ENCODE measurements around the gene KRT86. TPM values are rescaled to one million over a fixed set of nuclear protein-coding genes. Genes with fewer than 3 reads are reported as not detected.
"Not testable (repeated sequence)": the region's sequence is repeated elsewhere in the genome, so short reads cannot be mapped to it uniquely, and the experiment has no call there.

Gene KRT86
- total RNA-seq, 2 donors from 2014 or later, result 0.56 to 2.1 TPM

DNA sequence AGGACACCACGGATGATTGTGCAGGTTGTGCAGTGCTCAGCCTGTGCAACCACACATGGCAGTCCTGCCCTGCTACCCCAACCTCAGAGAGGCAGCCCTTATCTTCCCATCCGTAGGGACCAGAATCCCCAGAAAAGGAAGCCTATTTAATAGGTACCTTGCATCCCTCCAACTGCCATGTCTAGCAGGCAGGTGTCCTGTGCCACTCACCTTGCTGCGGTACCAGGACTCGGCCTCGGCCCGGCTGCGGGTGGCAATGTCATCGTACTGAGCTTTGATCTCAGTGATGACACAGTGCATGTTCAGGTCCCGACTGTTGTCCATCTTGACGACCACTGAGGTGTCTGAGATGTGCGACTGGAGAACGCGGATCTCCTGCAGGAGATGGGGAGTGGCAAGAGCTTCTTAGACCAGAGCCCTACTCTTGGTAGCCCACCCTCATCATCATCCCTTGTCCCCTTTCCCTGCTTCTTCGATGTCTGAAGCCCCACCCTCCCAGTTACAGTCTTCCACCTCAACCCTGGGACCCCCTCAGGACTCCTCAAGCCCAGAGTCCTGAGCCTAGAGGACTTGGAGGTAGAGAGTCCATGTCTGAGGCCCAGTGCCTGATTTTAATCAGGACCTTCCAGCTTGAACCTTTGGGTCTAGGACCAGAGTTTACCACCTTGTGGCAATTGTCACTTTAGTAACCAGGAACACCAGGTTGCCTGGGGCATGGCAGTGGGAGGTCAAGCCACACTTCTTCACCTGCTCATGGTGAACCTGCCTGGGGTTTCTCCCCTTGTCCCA is 20.9 kb upstream of the KRT86 start:
- Mint-ChIP-seq H3K4me1 (peaks cover 18% of the 10 kb centered on the region), H3K4me3 (no peak overlapping the region), H3K9me3 (no peaks in the 10 kb centered on the region), H3K36me3 (ENCODE audit: low read depth) (no peaks in the 10 kb centered on the region), H3K27ac (no peak overlapping the region), H3K27me3 (peaks cover 31% of the 10 kb centered on the region)
- no peak for ATAC-seq (replicated peaks)

DNA sequence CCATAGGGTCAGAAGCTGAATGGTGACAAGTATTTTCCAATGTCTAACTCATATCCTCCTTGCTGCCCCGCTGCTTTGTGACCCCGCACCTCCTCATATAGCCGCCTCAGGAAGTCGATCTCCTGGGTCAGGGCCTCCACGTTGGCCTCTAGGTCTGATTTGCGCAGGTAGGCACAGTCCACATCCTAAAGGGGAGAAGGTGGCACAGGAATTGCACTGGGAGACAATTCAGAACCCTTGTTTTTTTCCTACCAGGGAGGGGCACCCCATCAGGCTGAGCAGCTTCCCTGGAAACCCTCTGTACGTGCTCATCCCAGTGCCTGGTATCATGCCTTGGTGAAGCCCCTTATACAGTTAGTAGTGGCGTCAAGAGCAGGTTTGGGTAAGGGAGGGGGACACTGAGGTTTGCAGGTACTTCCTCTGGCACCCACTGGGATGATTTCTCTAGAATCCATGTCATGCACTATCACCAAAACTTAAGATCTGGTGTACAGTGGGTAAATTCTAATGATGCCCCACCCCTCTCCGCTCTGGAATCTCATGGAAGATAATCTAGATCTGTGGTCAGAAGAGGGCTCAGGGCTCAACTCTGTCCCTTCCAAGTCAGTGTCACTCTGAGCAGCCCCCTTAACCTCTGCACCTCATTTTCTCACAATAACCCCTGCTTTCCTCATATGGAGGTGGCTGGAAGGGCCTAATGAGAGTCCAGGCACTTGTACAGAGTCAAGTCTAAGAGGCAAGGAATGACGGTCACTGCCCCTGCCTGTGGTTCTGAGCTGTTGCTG is 20.1 kb upstream of the KRT86 start:
- H3K4me1 Mint-ChIP-seq, result peaks cover 16% of the 10 kb centered on the region
- no peaks in the 10 kb centered on the region for H3K9me3 Mint-ChIP-seq
- no peak overlapping the region for H3K4me3 Mint-ChIP-seq
- ATAC-seq (replicated peaks), result no peak
- H3K36me3 Mint-ChIP-seq (ENCODE audit: low read depth), result no peaks in the 10 kb centered on the region
- H3K27ac Mint-ChIP-seq, result no peak overlapping the region
- peaks cover 34% of the 10 kb centered on the region for H3K27me3 Mint-ChIP-seq

DNA sequence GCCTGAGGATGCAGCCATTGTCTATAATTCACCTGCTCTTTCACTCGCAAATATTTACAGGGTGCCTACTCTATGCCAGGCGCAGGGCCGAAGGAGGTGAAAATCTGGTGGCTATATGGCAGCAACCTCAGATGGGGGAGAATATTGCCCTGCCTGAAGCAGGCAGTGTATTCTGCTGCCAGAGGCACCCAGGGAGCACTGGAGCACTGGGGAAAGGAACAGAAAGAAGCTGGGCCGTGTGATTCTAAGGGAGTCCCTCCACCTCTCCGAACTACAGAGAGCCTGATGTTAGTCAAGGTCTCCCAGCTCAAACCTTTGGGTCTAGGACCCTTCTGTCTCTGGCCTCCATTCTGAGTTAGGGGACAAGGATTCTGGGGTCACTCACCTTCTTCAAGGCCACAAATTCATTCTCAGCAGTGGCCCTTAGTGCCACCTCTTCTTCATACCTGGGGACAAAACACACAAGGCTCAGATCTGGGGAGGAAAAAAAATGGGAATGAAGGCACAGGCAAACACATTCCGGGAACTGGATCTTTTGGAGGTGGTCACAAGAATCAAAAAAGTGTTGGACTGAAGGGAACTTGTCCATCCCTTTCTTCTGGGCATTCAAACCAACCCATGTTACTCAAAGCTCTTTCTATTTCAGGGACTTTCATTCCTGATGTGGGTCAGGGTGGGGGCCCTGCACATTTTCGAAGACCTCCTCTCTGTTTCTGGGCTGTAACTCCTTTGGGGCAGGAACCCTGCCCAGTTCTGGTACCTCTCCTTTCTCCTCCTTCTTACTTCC is 19.3 kb upstream of the KRT86 start:
- H3K4me1 Mint-ChIP-seq, result peaks cover 9% of the 10 kb centered on the region
- H3K4me3 Mint-ChIP-seq, result no peak overlapping the region
- H3K27me3 Mint-ChIP-seq, result peaks cover 31% of the 10 kb centered on the region
- H3K27ac Mint-ChIP-seq, result no peak overlapping the region
- H3K36me3 Mint-ChIP-seq (ENCODE audit: low read depth), result no peaks in the 10 kb centered on the region
- H3K9me3 Mint-ChIP-seq, result no peaks in the 10 kb centered on the region
- no peak for ATAC-seq (replicated peaks)

DNA sequence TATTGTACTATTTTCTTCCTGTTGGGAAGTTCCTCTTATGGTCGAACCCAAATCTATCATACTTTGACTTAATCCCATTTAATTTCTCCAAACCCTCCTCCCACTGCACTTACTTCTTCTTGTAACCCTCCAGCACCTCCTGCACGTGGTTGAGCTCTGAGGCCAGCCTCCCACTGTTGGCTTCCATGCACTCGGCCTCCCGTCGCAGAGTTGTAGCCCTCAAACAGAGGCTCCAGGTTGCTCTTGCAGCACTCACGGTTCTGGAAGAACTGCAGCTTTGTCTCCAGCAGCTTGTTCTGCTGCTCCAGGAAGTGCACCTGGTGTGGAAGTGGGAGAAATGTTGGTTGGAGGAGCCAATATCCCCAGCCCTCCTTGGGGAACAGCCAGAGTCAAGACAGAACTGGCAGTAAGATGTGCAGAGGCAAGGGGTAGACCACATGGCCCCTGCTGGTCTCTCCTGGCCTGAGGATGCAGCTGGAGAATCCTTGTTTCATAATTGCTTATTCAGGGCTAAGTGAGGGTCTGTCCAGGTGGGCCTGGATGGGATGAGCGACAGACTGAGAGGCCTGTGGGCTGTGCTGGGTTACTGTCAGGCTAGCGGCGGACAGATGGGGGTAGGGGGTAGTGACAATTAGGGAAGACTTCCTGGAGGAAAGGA is 18.4 kb upstream of the KRT86 start:
- Mint-ChIP-seq H3K4me1 (peaks cover 9% of the 10 kb centered on the region), H3K9me3 (no peaks in the 10 kb centered on the region), H3K4me3 (no peak overlapping the region), H3K27me3 (peaks cover 40% of the 10 kb centered on the region), H3K27ac (no peak overlapping the region), H3K36me3 (ENCODE audit: low read depth) (no peaks in the 10 kb centered on the region)
- ATAC-seq (replicated peaks), result no peak

DNA sequence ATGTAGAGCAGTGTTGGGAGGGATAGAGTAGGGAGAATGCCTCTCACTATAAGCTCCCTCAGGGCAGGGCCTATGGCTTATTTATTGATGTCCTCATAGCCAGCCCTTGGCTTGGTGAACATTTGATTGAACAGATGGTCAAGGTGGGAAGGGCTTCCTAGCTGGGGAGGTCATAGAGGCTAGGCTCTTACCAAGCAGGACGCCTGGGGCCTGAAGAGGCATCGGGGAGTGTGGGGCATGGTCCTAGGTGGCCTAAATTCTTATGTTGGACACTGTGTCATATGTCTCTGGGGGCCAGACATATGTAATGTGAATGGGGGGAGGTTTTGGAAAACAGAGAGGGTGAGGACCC is 17.9 kb upstream of the KRT86 start:
- Mint-ChIP-seq H3K9me3 (no peaks in the 10 kb centered on the region), H3K27ac (no peak overlapping the region), H3K4me3 (no peak overlapping the region), H3K27me3 (peaks cover 44% of the 10 kb centered on the region), H3K36me3 (ENCODE audit: low read depth) (no peaks in the 10 kb centered on the region), H3K4me1 (peaks cover 5% of the 10 kb centered on the region)
- no peak for ATAC-seq (replicated peaks)

DNA sequence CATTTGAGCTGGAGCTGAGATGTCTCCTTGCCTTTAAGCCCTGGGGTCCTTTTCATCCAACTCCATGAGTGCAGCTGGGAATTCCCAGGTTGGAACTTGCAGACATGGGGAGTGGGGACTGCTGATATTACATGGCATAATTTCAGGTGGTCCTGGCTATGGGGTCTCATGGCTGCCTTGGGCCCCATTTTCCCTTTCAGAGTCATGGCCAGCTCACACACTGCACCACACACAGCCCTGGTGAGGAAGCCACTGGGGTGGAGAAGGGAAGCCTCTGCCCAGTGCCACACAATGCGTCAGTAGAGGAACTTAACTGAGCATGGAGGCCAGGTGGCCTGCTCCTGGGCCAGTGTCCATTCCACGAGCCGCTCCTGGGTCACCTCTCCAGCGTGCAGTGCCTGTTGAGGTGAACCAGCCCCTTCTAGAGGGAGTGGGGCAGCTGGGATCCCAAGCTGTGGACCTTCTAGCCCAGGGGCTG is 17.3 kb upstream of the KRT86 start:
- H3K27me3 Mint-ChIP-seq, result peaks cover 47% of the 10 kb centered on the region
- no peaks in the 10 kb centered on the region for H3K36me3 Mint-ChIP-seq (ENCODE audit: low read depth)
- no peaks in the 10 kb centered on the region for H3K9me3 Mint-ChIP-seq
- H3K4me3 Mint-ChIP-seq, result no peak overlapping the region
- peak; percentile 14 for ATAC-seq (replicated peaks)
- no peaks in the 10 kb centered on the region for H3K4me1 Mint-ChIP-seq
- H3K27ac Mint-ChIP-seq, result no peak overlapping the region

DNA sequence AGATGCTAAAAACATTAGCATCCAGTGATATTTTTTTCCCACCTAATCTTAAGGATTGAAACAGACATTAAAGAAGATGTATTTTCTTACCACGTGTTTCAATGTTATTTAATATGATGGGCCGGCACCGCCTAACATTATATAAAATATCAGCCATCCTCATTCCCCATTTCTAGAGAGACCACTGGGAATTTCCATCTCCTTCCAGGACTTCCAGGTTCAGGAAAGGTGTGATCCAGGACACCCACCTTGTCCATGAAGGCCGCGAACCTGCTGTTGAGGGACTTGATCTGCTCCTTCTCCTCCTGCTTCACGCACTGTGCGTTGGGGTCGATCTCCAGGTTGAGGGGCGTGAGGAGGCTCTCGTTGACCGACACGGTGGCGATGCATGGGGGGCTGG is 16.5 kb upstream of the KRT86 start:
- H3K36me3 Mint-ChIP-seq (ENCODE audit: low read depth); H3K27ac Mint-ChIP-seq; H3K4me3 Mint-ChIP-seq; H3K4me1 Mint-ChIP-seq; H3K9me3 Mint-ChIP-seq; ATAC-seq (replicated peaks): not testable (repeated sequence)
- H3K27me3 Mint-ChIP-seq, result peaks cover 47% of the 10 kb centered on the region

DNA sequence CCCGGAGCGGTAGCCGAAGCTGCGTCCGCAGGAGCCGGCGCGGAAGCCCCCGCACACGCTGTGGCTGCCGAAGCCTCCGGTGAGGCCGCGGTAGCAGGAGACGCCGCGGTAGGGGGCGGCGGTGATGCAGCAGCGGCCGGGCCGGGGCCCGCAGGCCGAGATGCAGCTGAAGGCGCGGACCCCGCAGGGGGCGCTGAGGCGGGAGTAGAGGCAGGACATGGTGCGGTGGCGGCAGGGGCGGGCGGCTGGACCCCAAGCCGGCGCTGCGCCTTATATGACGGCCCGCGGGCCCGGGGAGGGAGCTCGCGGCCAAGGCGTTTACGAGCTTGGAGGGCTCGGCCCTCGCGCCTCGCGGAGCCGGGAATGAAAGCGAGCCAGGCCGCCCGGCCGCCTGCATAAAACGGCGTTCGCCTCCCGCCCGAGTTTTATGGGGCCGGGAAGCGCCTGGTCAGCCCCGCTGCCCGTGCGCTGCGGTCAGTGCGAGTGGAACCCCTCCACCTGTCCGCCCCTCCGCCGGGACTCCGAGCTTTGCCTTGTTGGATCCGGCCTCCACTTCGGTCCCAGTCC is 16.0 kb upstream of the KRT86 start:
- Mint-ChIP-seq H3K36me3 (ENCODE audit: low read depth) (no peaks in the 10 kb centered on the region), H3K4me3 (no peak overlapping the region), H3K27ac (no peak overlapping the region), H3K4me1 (no peaks in the 10 kb centered on the region), H3K27me3 (peaks cover 47% of the 10 kb centered on the region), H3K9me3 (no peaks in the 10 kb centered on the region)
- no peak for ATAC-seq (replicated peaks)

DNA sequence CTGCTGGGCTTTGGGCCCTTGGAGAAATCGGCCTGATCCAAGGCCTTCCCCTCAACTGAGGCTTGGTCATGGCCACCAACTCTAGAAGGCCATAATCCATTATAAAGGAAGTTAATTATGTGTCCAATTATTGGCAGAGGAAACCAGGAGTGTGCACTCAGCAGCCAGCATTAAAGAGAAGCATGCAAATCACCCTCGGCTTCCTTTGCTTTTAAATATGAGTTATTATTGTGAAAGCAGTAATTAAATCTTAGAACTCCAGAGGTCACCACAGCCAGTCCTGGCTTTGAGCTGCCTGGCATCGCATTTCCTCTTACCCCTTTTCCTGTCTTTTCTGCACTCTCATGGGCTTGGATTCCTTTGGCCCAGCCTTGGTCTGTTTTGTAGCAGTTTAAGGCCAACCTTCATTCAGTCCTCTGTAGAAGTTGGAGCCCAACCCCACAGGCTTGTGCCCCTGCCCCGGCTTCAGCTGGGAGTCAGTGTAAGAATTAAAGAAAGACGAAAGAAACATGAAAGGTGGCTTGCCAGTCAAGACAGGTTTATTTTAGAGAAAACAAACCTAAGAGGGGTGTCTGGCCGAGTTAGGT is 14.7 kb upstream of the KRT86 start:
- no peak for ATAC-seq (replicated peaks)
- Mint-ChIP-seq H3K27ac (no peak overlapping the region), H3K4me3 (no peak overlapping the region), H3K4me1 (no peaks in the 10 kb centered on the region), H3K27me3 (peaks cover 50% of the 10 kb centered on the region), H3K36me3 (ENCODE audit: low read depth) (no peaks in the 10 kb centered on the region), H3K9me3 (no peaks in the 10 kb centered on the region)

DNA sequence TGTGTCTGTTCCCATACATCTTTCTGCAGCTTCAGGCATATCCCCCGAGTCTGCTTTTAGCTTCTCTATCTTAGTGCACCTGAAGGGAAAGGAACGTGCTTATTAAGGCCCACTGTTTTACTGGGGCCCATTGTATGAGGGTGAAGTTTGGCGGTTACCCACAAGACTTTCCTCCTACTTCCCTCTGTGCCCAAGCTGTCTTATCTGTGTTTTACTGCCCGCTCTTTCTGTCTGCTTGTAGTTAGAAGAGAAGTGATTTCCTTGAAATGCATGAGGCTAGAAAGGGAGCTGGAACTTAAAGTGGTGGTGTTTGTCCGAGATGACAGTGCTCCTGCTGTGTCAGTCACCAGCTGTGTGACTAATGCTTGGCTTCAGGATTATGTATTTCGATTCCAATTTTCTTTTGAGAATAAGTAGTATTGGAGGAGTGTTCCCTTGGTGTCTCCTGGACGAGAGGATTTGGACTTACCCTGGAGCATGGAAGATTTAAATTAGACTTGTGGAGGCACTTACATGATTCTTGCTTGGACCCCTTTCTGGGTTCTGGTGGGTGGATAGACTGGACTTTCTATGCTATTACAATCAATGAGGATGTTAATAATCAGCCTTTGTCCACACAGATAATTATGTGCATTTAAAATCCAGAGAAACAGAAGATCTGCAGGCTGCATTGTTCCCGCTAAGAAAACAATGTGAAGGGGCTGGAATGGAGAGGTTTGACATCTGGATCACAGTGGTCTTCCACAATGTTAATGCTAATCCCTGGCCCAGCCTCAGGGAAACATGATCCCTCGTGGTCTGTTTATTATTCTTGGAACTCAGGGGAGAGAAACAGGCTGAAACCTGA is 13.9 kb upstream of the KRT86 start:
- no peak for ATAC-seq (replicated peaks)
- peaks cover 46% of the 10 kb centered on the region for H3K27me3 Mint-ChIP-seq
- H3K36me3 Mint-ChIP-seq (ENCODE audit: low read depth), result no peaks in the 10 kb centered on the region
- H3K27ac Mint-ChIP-seq, result no peak overlapping the region
- H3K9me3 Mint-ChIP-seq, result no peaks in the 10 kb centered on the region
- H3K4me3 Mint-ChIP-seq, result no peak overlapping the region
- H3K4me1 Mint-ChIP-seq, result no peaks in the 10 kb centered on the region

DNA sequence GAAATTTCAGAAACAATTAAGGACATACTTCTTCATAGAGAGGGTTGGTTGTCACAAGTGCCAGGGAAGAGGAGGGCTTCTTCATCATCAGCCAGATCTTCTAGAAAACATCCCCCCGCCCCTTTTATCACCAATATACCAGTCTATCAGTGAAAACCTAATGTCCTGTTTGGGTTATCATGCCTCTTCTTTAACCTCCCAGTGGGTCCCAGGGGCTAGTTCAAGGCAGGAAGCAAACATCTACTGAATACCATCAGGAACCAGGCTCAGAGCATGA is 13.3 kb upstream of the KRT86 start:
- no peaks in the 10 kb centered on the region for H3K4me1 Mint-ChIP-seq
- no peaks in the 10 kb centered on the region for H3K36me3 Mint-ChIP-seq (ENCODE audit: low read depth)
- H3K27ac Mint-ChIP-seq, result no peak overlapping the region
- H3K4me3 Mint-ChIP-seq, result no peak overlapping the region
- H3K9me3 Mint-ChIP-seq, result no peaks in the 10 kb centered on the region
- no peak for ATAC-seq (replicated peaks)
- H3K27me3 Mint-ChIP-seq, result peaks cover 43% of the 10 kb centered on the region

DNA sequence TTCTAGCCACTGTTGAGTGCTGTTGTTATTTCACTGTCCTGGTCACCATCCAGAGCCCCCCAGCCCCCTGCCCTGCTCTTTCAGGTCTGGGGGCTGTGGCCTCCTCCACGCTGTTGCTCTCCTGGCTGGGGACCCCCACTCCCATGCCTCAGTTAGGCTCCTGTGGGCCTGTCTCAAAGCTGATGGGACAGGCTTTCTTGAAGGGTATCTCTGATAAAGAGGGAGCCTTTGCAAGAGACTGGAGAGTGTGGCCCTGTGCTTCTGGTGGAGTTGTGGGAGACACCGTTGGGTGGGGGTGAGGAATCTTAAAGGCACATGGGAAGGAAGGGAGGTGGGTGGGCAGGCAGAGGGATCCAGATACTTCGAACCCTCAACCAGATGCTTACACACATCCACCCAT is 12.2 kb upstream of the KRT86 start:
- Mint-ChIP-seq H3K4me3 (no peak overlapping the region), H3K27me3 (peaks cover 35% of the 10 kb centered on the region), H3K36me3 (ENCODE audit: low read depth) (no peaks in the 10 kb centered on the region)

DNA sequence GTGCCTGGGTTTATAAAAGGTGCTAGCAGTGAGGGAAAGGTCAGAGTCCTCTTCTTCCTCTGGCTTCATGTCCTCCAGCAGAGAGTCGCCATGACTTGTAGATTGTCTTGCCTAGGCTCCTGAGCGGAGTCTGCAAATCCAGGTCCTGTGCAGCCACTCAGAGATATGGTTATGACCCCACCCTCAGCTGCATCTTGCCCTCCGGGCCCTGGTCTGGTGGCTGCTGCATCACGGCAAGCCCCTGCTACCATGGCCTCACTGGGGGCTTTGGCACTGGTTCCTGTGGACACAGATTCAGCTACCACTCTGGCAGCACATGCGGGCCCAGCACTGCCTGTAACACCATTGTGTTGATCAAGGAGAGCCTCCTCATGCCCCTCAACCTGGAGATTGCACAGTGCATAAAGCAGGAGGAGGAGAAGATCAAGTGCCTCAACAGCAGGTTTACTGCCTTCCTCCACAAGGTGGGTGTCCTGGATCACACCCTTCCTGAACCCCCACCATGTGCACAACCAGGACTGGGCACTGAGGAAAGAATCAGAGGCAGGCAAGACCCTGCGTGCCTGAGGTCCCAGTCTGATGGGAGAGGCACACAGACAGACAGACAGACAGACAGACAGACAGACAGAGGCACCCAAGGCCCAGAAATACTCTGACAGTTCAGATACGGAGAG is 10.5 kb upstream of the KRT86 start:
- no peaks in the 10 kb centered on the region for H3K36me3 Mint-ChIP-seq (ENCODE audit: low read depth)
- H3K4me3 Mint-ChIP-seq, result no peak overlapping the region
- no peak overlapping the region for H3K27ac Mint-ChIP-seq
- no peaks in the 10 kb centered on the region for H3K4me1 Mint-ChIP-seq
- ATAC-seq (replicated peaks), result no peak
- no peaks in the 10 kb centered on the region for H3K9me3 Mint-ChIP-seq
- H3K27me3 Mint-ChIP-seq, result peaks cover 28% of the 10 kb centered on the region

More for the DNA sequence above, 12.2 kb upstream of the KRT86 start:
- Mint-ChIP-seq H3K4me1 (no peaks in the 10 kb centered on the region), H3K27ac (no peak overlapping the region), H3K9me3 (no peaks in the 10 kb centered on the region)
- no peak for ATAC-seq (replicated peaks)
